ENCODE results near the gene MCEE. TPM values are rescaled to one million over a fixed set of nuclear protein-coding genes. Genes with fewer than 3 reads are reported as not detected.

The MCEE gene
- total RNA-seq, 4 donors from 2014 or later: 10.3 to 24.1 (median 18.6) TPM; not detected in 1

DNA sequence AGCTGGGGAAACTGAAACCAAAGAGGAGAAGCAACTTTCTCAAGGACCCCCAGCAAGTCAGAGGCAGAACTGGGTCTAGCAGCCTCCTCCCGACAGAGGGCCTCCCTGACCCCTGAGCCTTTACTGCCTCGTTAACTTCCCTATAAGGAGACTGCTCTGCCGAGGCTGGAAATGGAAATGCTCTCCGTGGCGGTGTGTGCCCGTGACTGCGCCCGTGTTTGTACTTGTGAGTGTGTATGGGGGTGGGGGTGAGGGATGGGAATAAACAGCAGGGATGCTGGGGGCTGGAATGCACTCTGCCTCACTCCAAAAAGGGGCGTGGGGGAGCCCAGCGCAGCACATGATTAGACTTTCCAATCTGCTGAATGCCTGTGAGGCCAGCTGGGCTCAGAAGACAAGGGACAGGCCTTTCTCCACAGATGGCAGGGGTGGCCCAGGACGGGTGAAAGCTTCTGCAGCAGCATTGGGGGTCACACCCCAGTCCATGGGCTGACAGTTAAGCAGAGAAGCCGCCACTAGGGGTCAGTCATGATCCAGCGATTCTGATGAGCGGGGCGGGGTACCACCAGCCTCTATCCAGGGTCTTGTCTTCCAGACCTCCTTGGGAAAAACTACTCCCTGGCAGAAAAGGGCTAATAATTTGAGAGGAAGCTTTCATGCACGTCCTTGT is 27.2 kb upstream of the MCEE start:
- DNase-seq: peak; percentile 59
- H3K36me3 ChIP-seq: no peaks in the 10 kb centered on the region
- TF ChIP-seq, protein P1, sequence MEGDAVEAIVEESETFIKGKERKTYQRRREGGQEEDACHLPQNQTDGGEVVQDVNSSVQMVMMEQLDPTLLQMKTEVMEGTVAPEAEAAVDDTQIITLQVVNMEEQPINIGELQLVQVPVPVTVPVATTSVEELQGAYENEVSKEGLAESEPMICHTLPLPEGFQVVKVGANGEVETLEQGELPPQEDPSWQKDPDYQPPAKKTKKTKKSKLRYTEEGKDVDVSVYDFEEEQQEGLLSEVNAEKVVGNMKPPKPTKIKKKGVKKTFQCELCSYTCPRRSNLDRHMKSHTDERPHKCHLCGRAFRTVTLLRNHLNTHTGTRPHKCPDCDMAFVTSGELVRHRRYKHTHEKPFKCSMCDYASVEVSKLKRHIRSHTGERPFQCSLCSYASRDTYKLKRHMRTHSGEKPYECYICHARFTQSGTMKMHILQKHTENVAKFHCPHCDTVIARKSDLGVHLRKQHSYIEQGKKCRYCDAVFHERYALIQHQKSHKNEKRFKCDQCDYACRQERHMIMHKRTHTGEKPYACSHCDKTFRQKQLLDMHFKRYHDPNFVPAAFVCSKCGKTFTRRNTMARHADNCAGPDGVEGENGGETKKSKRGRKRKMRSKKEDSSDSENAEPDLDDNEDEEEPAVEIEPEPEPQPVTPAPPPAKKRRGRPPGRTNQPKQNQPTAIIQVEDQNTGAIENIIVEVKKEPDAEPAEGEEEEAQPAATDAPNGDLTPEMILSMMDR (IDR thresholded peaks at IDR 0.05): peak; percentile 55 to 70 (median 57)
- TF ChIP-seq POLR2A (IDR thresholded peaks at IDR 0.05): no peak
- no peaks in the 10 kb centered on the region for H3K27me3 ChIP-seq
- H3K4me1 ChIP-seq: peaks cover 0 to 12% (median 9%) of the 10 kb centered on the region in 4 donors
- peak overlapping the region in 1 of 4 donors; percentile 29 for H3K4me3 ChIP-seq
- 0 to 10% methylated on average over 1 to 16 of the region's 16 CpGs for WGBS, 2 donors (ENCODE audit: low coverage in 1 of 2)
- H3K9me3 ChIP-seq: no peaks in the 10 kb centered on the region
- in situ Hi-C loops (cut with MboI; ENCODE audit: low pct_ligation_motif_present in 1 of 4, low pct_unique_long_range_greater_than_20kb in 1 of 4, low sequenced_read_pairs in 3 of 4): loop anchor here in 1 of 4 donors (25.0 kb wide), 1 partner anchor 355 kb away; no protein-coding TSS in a partner anchor
- intact Hi-C loops (cut with DNase I; ENCODE audit: low total_unique reads): no loop called here
- peak overlapping the region in 3 of 4 donors; percentile 17 to 32 (median 29) for H3K27ac ChIP-seq

DNA sequence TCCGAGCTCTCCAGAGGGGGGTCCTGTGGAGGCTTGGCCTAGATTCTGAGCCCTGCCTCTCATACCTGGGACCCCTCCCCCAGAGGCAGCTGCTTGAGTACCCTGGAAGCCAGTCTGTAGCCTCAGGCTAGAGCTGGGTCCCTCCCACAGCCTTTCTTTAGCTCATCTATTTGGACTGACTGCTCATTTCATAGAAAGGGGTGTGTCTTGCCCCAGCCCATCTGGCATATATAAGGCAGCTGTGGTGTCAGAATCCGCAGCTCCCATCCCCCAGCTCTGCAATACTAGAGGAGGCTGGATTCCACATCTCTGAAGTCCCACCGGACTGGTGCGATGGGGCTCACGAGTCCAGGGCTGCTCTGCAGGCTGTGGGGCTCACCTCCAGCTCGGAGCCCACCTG is 26.5 kb upstream of the MCEE start:
- no peak for TF ChIP-seq POLR2AphosphoS5 (IDR thresholded peaks at IDR 0.05)
- intact Hi-C loops (cut with DNase I; ENCODE audit: low total_unique reads): no loop called here
- Histone ChIP-seq H3K27me3 (no peaks in the 10 kb centered on the region), H3K27ac (peak overlapping the region in 2 of 4 donors; percentile 29 to 32), H3K9me3 (no peaks in the 10 kb centered on the region), H3K36me3 (no peaks in the 10 kb centered on the region), H3K4me1 (peaks cover 0 to 12% (median 9%) of the 10 kb centered on the region in 4 donors), H3K4me3 (peak overlapping the region in 1 of 4 donors; percentile 29)
- in situ Hi-C loops (cut with MboI; ENCODE audit: low pct_ligation_motif_present in 1 of 4, low pct_unique_long_range_greater_than_20kb in 1 of 4, low sequenced_read_pairs in 3 of 4): loop anchor here in 1 of 4 donors (25.0 kb wide), 1 partner anchor 356 kb away; no protein-coding TSS in a partner anchor
- 59% methylated on average over 6 of the region's 6 CpGs; no CpG with 5 or more reads in 1 of the 2 donors for WGBS, 2 donors (ENCODE audit: low coverage in 1 of 2)
- DNase-seq: no peak

DNA sequence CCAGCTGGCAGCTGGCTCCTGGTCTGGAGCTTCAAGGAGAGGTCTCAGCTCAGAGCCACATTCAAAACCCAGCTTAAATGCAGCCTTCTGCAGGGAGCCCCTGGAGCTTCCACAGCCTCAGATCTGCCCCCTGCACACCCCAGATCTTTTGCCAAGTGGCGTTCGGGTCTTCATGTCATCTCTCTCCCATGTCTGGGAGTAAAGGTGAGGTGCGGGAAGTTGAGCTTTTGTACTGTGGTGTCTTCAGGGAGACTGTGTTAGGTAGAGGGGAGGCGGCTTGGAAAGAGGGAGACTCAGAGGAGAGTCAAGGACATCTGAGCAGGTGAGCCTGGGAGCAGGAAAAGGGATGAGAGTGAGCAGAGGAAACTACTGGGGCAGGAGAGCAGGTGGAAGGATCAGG is 25.8 kb upstream of the MCEE start:
- intact Hi-C loops (cut with DNase I; ENCODE audit: low total_unique reads) (no loop called here), in situ Hi-C loops (cut with MboI; ENCODE audit: low pct_ligation_motif_present in 1 of 4, low pct_unique_long_range_greater_than_20kb in 1 of 4, low sequenced_read_pairs in 3 of 4) (loop anchor here in 1 of 4 donors (25.0 kb wide), 1 partner anchor 356 kb away; no protein-coding TSS in a partner anchor)
- WGBS, 2 donors (ENCODE audit: low coverage in 1 of 2): 98% methylated on average over 4 of the region's 4 CpGs; no CpG with 5 or more reads in 1 of the 2 donors
- no peak for DNase-seq
- Histone ChIP-seq H3K4me3 (no peak overlapping the region), H3K27me3 (no peaks in the 10 kb centered on the region), H3K27ac (no peak overlapping the region), H3K4me1 (peaks cover 0 to 12% (median 9%) of the 10 kb centered on the region in 4 donors), H3K9me3 (no peaks in the 10 kb centered on the region), H3K36me3 (no peaks in the 10 kb centered on the region)
- no peak for TF ChIP-seq EP300 (IDR thresholded peaks at IDR 0.05; ENCODE audit: low read depth)
- no peak for TF ChIP-seq POLR2A (IDR thresholded peaks at IDR 0.05)

DNA sequence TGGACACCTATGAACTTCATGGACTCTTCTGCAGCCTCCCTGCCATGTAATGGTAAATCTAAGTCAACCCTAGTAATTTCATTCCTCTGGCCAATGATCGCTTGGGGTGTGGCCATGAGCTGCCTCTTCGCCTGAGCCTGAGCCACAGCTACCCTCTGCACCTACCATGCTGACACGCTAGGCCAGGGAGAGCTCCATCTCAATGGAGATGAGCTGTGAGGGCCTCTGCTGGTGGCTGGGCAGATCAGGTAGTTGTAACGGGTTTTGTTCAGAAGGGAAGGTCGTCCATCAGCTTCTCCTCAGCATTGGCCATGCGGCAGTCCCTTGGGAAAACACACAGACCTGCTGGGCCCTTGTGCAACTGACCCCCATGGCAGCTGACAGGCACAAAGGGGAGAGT is 24.8 kb upstream of the MCEE start:
- in situ Hi-C loops (cut with MboI; ENCODE audit: low pct_ligation_motif_present in 1 of 4, low pct_unique_long_range_greater_than_20kb in 1 of 4, low sequenced_read_pairs in 3 of 4): loop anchor here in 1 of 4 donors (25.0 kb wide), 1 partner anchor 358 kb away; no protein-coding TSS in a partner anchor
- 53% methylated on average over 6 of the region's 6 CpGs; no CpG with 5 or more reads in 1 of the 2 donors for WGBS, 2 donors (ENCODE audit: low coverage in 1 of 2)
- Histone ChIP-seq H3K27me3 (no peaks in the 10 kb centered on the region), H3K4me3 (no peak overlapping the region), H3K36me3 (peaks cover 0 to 6% (median 0%) of the 10 kb centered on the region in 4 donors), H3K4me1 (peaks cover 0 to 12% (median 9%) of the 10 kb centered on the region in 4 donors), H3K9me3 (no peaks in the 10 kb centered on the region), H3K27ac (no peak overlapping the region)
- DNase-seq: peak; percentile 12
- intact Hi-C loops (cut with DNase I; ENCODE audit: low total_unique reads): no loop called here
- TF ChIP-seq POLR2A (IDR thresholded peaks at IDR 0.05): no peak
- TF ChIP-seq, protein P1 (IDR thresholded peaks at IDR 0.05): peak in 1 of 5 experiments; percentile 15

DNA sequence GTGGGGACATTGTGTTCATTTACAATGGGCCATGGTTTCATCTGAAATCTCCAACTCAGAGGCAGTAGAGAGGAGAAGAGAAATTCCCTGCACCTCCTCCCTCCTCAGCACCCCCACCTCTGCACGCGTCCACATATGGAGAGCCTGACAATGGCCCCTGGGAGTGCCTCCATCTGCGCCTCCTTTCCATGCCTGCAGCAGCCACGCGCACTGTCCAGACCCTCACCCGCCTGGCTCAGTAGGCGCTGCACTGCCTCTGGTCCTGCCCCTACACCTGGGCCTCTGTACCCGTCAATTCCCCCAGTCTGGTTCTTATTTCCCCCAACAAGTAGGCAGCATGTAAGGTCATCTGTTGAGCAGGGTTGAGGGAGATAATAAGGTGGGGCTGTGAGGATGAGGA is 24.2 kb upstream of the MCEE start:
- in situ Hi-C loops (cut with MboI; ENCODE audit: low pct_ligation_motif_present in 1 of 4, low pct_unique_long_range_greater_than_20kb in 1 of 4, low sequenced_read_pairs in 3 of 4): loop anchor here in 1 of 4 donors (25.0 kb wide), 1 partner anchor 358 kb away; no protein-coding TSS in a partner anchor
- peaks cover 0 to 11% (median 2%) of the 10 kb centered on the region in 4 donors for H3K36me3 ChIP-seq

More for the DNA sequence above, 24.2 kb upstream of the MCEE start:
- no peak overlapping the region for H3K4me3 ChIP-seq
- no peaks in the 10 kb centered on the region for H3K9me3 ChIP-seq
- 91 to 100% methylated on average over 1 to 8 of the region's 8 CpGs for WGBS, 2 donors (ENCODE audit: low coverage in 1 of 2)
- H3K4me1 ChIP-seq: peaks cover 0 to 12% (median 9%) of the 10 kb centered on the region in 4 donors
- TF ChIP-seq EP300 (IDR thresholded peaks at IDR 0.05; ENCODE audit: low read depth) (no peak), POLR2A (IDR thresholded peaks at IDR 0.05) (no peak), POLR2AphosphoS5 (IDR thresholded peaks at IDR 0.05) (no peak)
- TF ChIP-seq, protein P1 (IDR thresholded peaks at IDR 0.05): no peak
- DNase-seq: no peak
- intact Hi-C loops (cut with DNase I; ENCODE audit: low total_unique reads): no loop called here
- H3K27ac ChIP-seq: no peak overlapping the region
- no peaks in the 10 kb centered on the region for H3K27me3 ChIP-seq
